GM21576 (cell line): Measurements from ENCODE around the gene TCTA.
A peak's percentile ranks its signal among the peaks of the same experiment; 100 is the strongest.
"Not testable (repeated sequence)": the region's sequence is repeated elsewhere in the genome, so short reads cannot be mapped to it uniquely, and the experiment has no call there.

ENCODE experiments used
- ATAC-seq: cut with Tn5 transposase; IDR thresholded peaks from one replicate; pipeline ENCODE4 v1.9.1; 2021; ENCODE audit warnings: mild to moderate bottlenecking, moderate library complexity; ENCODE audit not compliant: unreplicated experiment

The TCTA gene, protein sequence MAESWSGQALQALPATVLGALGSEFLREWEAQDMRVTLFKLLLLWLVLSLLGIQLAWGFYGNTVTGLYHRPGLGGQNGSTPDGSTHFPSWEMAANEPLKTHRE

DNA sequence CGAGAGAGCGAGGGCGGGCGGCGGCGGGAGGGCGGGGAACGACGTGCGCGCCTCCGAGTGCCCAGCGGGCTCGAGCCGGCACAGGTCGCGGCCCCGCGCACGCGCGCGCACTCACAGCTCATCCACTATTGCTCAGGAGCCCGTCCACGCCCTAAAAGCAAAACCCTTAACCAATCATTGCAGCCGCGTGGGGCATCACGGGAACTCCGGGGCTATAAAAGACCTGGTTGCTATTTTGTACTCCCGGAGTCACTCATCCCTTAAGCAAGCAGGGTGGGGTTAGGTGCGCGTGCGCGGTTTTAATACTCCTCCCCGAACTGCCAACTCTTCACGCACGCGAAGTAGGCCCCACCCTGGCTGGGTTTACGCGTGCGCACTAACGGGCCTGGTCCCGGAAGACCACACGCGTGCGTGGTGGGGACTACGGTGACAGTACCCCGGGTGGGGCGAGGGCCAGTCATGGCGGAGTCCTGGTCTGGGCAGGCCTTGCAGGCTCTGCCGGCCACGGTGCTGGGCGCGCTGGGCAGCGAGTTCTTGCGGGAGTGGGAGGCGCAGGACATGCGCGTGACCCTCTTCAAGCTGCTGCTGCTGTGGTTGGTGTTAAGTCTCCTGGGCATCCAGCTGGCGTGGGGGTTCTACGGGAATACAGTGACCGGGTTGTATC lies at the start of gene TCTA, which contains the start of gene RHOA:
Gene TCTA, plus strand, starts transcription at position 456 of the 664 bp plus-strand sequence. Its CDS starts 4 bp downstream, at position 460.
Gene RHOA, minus strand, starts transcription at position 9 of the 664 bp plus-strand sequence. CDS start 36,387 bp downstream, outside the sequence.
- ATAC-seq = peak; percentile 80

DNA sequence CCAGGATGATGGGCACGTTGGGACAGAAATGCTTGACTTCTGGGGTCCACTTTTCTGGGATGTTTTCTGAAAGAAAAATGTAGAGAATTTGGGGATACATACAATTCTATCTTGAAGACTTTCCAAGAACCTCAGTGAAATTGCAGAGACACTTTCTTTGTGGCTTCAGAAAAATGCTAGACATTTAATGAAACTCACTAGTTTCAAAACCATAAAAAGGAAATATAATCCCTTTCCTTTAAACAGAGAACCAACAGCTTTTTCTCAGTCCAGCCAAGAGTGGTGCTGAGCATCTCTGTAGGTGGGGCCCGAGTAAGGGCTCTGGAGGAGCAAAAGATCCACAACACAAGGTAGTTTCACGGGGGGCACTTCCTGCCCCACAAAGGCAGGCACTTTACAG lies 49.7 kb upstream of the TCTA start:
- ATAC-seq = no peak

DNA sequence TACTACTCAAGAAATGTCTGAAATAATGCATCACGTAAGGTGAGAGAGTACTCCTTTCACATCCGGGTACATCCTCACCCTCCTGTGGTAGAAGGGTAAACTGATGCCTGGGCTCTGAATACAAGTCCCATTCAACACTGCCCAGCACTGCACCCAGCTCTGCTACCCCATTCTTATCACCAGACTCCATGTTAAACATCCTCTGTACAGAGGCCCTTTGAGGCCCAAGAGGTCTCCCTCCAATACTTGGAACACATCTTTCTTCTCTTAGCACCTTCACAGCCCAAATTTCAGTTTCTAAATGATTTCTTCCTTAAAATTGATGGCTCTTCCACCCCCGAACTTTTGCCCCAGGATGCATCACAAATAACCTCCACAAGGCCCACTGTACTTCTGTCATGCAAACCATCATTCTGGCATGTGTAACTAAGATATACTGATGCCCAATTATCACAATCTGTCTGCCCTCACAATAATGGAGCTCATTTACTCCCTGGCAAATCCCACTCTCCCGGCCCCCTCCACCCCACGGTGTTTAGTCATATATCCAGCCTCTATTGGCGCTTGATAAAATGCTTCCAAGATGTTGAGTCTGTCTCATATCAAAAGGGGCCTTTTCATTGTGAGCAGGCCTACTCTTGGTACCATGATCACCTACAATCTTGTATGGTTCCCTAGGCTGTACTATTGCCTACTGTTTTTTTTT lies 41.5 kb upstream of the TCTA start:
- ATAC-seq = no peak

DNA sequence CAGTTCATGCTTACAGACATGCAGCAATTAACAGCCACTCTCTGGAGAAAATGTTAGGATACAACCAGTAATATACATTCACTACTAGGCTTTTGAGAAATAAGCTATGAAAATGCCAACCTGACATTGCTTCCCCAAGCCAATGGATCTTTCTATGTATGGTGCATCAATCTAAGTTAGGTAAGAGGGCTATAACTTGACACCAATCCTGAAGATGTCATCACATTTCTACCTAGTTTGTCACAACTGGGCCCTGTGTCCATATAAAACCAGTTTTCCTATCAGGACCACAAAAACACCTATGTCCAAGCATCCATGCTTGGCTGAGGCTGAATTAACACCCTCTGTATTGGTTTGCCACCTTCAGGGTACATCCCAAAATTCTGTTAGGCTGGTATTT lies 40.3 kb upstream of the TCTA start:
- ATAC-seq = no peak

DNA sequence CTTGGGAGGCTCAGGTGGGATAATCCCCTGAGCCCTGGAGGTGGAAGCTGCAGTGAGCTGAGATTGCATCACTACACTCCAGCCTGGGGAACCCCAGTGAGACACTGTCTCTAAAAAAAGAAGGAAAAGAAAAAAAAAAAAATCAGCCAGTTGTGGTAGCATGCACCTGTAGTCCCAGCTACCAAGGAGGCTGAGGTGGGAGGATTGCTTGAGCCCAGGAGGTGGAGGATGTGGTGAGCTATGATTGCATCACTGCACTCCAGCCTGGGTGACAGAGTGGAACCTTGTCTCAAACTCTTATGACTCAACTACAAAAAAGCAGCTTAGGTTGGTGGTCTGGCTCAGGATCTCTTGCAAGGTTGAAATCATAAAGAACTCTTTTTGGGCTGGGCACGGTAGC lies 34.7 kb upstream of the TCTA start:
- no peak for ATAC-seq

DNA sequence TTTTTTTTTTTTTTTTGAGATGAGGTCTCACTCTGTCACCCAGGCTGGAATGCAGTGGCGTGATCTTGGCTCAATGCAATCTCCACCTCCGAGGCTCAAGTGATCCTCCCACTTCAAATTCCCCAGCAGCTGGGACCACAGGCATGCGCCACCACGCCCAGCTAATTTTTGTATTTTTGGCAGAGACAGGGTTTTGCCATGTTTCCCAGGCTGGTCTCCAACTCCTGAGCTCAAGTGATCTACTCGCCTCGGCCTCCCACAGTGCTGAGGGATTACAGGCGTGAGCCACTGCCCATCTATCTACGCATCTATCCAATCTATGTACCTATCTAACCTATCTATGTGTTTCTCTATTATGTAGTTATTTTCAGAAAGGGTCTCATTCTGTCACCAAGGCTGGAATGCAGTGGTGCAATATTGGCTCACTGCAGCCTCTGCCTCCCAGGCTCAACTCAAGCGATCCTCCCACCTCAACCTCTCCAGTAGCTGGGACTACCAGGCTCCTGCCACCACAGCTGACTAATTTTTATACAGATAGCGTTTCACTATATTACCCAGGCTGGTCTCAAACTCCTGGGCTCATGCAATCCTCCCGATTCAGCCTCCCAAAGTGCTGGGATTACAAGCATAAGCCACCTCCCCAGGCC lies 33.9 kb upstream of the TCTA start:
- ATAC-seq = no peak

DNA sequence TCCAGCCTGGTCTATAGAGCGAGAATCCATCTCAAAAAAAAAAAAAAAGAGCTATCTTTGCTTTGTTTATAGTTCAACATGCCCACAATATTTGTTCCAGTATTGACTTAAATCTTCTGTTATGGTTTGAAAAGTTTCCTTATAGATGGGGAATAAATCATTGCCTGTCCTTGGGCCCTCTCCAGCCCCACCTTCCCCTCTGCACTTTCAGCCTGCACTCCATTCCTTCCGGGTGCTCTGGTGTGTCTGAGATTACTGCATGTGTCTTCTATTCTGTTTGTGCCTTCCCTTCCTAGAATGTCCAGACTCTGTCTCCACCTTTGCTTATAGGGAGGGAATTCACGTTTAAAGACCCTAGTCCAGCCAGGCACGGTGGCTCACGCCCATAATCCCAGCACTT lies 28.8 kb upstream of the TCTA start:
- no peak for ATAC-seq

DNA sequence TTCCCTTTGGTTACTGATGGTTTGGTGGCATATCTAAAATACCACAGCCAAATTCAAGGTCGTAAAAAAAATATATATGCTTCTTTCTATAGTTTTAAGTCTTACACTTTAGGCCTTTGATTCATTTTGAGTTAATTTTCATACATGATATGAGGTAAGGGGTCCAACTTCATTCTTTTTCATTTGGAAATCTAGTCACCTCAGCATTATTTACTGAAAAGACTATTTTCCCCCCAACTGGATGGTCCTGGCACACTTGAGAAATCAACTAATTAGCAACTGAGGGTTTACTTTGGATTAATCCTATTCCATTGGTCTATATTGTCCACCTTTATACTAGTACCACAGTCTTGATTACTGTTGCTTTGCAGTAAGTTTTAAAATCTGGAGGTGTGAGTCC lies 26.6 kb upstream of the TCTA start:
- no peak for ATAC-seq

DNA sequence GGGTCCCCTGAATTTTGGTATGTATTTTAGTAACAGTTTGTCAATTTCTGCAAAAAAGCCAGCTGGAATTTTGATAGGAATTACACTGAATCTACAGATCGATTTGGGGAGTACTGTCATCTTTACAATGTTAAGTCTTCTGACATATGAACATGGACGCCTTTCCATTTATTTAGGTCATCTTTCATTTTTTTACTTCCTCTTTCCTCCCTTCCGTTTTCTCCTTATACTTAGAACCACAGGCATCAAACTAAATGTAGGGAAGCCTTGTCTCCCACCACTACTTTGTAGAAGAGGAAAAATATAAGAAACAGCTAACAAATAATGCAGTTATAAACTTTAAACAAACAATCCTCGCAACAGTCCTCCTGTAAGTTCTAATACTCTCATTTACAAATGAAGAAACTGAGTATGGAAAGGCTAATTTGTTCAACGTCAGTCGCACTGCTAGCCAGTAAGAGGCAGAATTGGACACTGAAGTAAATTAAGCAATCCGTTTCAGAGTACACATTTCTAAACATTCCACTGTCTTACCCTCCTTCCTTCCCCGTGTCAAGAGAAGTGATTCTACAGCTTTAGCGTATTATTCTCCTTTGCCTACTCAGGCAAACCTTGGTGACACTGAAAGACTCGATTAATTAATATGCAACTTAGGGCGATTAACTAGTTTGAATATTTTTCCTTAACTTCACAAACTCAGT lies 26.0 kb upstream of the TCTA start:
- no peak for ATAC-seq

DNA sequence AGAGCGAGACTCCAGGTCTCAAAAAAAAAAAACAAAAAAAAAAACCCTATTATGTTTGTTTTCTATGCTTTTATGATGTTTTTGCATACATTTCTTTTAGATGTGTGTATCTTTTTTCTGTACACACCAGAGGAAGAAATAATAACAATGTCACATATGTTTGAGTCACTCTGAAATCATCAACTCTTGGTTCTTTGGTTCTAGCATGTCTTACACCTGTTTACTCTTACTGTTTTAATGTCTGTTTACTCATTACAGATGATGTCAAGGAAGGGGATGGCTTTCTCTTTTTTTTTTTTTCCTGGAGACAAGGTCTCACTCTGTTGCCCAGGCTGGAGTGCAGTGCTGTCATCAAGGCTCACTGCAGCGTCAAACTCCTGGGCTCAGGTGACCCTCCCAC lies 24.5 kb upstream of the TCTA start:
- ATAC-seq = no peak

DNA sequence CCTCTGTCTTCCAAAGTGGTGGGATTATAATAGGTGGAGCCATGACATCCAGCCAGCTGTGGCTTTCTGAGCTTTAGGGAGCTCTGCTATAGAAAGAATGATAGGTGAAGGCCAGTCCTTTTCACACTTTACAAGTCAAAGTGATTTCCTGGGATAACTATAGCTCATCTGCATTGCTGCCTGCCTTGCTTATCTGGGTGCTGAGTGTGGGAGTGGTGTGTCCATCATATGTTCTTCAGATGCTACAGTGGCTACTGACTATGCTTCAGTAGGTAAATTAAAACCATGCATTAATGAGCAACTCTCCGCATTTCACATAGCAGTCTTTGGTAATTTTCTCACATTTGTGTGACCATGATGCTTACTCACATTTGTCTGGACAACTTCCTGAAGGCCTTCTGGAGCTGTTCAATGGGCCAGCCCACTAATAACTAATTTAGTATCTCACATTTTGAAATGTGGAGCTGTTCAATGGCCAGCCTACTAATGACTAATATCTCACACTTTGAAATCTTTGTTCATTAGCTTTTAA lies 23.9 kb upstream of the TCTA start:
- ATAC-seq = no peak

DNA sequence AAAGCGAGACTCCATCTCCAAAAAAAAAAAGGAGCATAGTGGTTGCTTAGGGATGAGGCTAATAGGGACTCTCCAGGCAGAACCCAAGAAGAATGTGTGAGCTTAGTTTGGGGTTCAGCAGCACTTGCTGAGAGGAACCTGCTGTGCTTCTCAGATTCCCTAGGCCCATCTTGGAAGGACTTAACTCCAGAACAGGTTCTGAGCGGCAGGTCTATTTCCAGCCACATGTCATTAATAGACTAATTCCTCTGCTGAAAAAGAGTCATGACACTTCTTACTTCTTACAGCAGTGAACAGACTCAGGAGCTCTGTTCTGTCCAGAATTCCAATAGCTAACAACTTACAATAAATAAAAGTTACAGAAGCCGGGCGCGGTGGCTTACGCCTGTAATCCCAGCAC lies 22.9 kb upstream of the TCTA start:
- ATAC-seq = no peak

DNA sequence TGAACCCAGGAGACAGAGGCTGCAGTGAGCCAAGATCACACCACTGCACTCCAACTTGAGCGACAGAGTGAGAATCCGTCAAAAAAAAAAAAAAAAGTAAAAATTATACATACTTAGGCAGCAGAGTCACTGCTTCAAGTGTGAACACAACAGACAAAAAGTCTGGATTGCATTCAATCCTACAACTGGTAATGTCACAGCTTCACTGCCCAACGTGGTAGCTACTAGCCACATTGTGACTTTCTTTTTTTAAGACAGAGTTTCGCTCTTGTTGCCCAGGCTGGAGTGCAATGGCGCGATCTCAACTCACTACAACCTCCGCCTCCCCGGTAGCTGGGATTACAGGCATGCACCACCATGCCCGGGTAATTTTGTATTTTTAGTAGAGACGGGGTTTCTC lies 20.9 kb upstream of the TCTA start:
- not testable (repeated sequence) for ATAC-seq

DNA sequence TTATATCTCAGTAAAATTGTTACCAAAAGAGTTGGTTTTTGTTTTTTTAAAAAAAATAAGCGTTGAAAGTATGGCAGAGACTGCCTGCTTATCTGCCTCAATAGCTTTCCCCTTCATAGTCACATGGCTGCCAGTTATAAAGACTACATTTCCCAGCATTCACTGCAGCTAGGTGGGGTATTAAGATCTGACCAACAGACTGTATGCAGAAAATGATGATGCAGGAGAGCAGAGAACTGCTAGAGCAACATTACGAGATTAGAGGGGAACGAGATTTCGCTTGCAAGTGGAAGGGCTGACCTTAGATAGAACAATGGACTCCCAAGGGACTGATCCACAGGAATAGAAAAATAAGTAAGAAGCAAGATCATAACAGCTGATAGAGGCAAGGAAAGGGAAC lies 14.8 kb upstream of the TCTA start:
- ATAC-seq = no peak

DNA sequence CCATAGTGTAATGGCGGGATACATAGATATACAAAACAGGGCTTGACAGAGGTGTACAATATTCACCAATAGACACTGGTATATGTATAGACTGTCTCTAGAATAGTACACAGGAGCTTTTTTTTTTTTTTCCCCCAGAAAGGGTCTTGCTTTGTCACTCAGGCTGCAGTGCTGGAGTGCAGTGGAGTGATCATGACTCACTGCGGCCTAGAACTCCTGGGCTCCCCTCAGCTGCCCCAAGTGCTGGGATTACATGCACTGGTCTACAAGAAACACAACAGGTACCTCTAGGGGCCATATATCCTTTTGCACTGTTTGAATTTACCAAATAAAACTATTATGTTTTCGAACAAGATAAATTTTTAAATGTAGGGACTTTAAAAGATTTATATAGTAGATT lies 12.8 kb upstream of the TCTA start:
- ATAC-seq = no peak

DNA sequence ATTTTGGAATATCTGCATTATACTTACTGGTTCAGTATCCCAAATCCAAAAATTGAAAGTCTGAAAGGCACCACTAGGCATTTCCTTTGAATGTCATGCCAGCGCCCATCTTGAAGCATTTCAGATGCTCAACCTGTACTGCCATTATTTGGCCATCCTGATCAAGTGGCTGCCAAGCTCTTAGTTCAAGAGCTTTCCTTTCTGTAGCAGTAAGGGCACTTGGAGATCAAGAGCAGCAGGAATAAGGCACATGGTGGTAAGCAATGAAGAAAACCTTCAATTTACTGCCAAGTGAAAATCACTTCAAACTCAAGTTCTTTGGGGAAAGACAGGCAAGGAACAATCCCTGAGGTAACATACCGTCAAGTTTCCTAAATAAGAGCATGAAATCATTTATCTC lies 10.5 kb upstream of the TCTA start:
- no peak for ATAC-seq

DNA sequence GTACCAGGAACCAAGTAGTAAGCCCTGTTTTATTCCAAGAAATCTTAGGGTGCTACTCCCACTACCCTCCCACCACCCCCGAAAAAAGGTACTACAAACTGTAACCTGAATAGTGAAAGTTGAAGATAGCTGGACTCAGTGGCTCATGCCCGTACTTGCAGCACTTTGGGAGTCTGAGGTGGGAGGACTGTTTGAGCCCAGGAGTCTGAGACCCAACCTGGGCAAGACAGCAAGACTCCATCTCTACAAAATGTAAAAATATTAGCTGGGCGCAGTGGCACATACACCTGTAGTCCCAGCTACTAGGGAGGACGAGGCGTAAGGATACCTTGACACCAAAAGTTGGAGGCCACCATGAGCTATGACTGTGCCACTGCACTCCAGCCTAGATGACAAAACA lies 8.3 kb upstream of the TCTA start:
- no peak for ATAC-seq

DNA sequence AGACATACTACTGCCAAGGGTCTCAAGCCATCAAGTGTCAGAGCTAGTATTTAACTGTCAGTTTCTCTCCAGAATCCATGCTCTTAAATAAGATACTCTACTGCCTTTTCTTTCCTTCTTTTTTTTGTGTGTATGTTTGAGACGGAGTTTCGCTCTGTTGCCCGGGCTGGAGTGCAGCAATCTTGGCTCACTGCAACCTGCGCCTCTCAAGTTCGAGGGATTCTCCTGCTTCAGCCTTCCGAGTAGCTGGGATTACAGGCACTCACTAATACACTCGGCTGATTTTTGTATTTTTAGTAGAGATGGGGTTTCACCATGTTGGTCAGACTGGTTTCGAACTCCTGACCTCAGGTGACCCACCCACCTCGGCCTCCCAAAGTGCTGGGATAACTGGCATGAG lies 6.7 kb upstream of the TCTA start:
- ATAC-seq = not testable (repeated sequence)

DNA sequence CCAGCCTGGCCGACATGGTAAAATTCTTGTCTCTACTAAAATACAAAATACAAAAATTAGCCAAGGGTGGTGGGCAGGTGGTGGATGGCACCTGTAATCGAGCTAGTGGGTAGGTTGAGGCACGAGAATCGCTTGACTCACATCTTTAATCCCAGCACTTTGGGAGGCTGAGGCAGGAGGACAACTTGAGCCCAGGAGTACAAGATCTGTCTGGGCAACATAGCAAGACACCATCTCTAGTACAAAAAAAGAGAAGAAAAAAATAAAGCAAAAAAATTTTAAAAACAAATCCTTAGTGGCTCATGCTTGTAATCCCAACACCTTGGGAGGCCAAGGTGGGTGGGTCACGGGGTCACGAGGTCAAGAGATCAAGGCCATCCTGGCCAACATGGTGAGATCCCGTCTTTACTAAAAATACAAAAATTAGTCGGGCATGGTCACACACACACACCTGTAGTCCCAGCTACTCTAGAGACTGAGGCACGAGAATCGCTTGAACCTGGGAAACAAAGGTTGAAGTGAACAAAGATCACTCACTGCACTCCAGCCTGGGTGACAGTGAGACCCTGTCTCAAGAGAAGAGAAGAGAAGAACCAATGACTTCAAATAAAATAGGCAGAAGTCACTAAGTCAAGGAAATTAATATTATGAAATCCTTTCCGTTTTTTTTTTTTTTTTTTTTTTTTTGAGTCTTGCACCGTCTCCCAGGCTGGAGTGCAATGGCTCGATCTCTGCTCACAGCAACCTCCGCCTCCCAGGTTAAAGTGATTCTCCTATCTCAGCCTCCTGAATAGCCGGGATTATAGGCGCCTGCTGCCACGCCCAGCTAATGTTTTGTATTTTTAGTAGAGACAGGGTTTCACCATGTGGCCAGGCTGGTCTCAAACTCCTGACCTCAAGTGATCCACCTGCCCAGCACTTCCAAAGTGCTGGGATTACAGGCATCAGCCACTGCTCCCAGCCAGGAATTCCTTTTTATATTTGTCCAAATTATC lies 5.4 kb upstream of the TCTA start:
- ATAC-seq = no peak
